Measurements from ENCODE around the gene ZMYND15. TPM values are rescaled to one million over a fixed set of nuclear protein-coding genes. Genes with fewer than 3 reads are reported as not detected.

ZMYND15 gene
- total RNA-seq, 5 donors from 2014 or later (not counting 1 experiment from before 2014, with no cell fraction given): 0.29 to 1.4 (median 0.44) TPM

DNA sequence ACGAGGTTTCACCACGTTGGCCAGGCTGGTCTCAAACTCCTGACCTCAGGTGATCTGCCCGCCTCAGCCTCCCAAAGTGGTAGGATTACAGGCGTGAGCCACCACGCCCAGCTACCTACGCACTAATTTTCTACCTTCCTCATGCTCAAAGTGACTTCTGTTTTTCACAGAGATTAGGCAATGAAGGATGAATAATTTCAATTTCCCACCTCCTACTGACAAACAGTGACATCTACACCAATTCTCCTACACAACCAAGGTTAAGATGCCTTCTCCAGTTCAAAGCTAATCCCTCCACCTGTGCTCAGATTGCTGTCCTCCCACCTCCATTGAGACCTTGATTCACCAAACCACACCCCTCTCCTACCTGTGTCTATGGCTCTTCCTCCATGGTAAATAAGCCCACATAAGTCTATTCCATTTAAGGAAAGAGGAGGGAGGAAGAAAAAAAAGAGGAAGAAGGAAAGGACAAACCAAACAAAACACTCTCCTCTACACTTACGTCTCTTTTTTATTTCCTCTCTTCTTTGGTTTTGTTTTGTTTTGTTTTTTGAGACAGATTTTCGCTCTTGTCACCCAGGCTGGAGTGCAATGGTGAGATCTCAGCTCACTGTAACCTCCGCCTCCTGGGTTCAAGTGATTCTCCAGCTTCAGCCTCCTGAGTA, 13.9 kb upstream of the ZMYND15 start:
- Mint-ChIP-seq H3K4me1 (peaks cover 3 to 11% (median 9%) of the 10 kb centered on the region in 3 donors), H3K36me3 (peaks cover 8% of the 10 kb centered on the region), H3K9me3 (no peaks in the 10 kb centered on the region), H3K27ac (peak overlapping the region in 1 of 2 donors; percentile 61), H3K4me3 (no peak overlapping the region), H3K27me3 (no peaks in the 10 kb centered on the region)
- peaks cover 0 to 9% of the 10 kb centered on the region in 2 experiments for H3K4me1 ChIP-seq (ENCODE audit: control insufficient read depth in 1 of 2, extremely low read depth in 1 of 2, insufficient read depth in 2 of 2, low read length in 2 of 2)
- POLR2A ChIA-PET: interaction anchor here in 1 of 2 donors (1.0 kb wide), 1 partner anchor 10 kb away, joined by 5 read pairs; no protein-coding TSS in a partner anchor
- H3K36me3 ChIP-seq (ENCODE audit: control insufficient read depth in 2 of 2, extremely low read depth in 1 of 2, insufficient read depth in 1 of 2, low read length in 1 of 2): peaks cover 2 to 10% of the 10 kb centered on the region in 2 donors
- ATAC-seq (replicated peaks in 1 of 4) (no peak), DNase-seq (no peak)
- CTCF ChIA-PET: interaction anchor here in 1 of 2 donors (0.6 kb wide), 1 partner anchor 116 kb away, joined by 3 read pairs; no protein-coding TSS in a partner anchor
- no peaks in the 10 kb centered on the region for H3K27me3 ChIP-seq (replicated peaks in 1 of 2; ENCODE audit: control insufficient read depth in 2 of 2, extremely low read depth in 1 of 2, insufficient read depth in 2 of 2, low read length in 1 of 2)
- H3K9me3 ChIP-seq: no peaks in the 10 kb centered on the region
- no peak overlapping the region for H3K4me3 ChIP-seq (ENCODE audit: control insufficient read depth in 1 of 2, extremely low read depth in 1 of 2, low read length in 1 of 2)
- H3K27ac ChIP-seq (ENCODE audit: low read length): no peak overlapping the region
- WGBS (ENCODE audit: insufficient coverage): 78% methylated on average over 4 of the region's 9 CpGs

- DNase-seq: no peak
- H3K4me1 ChIP-seq (ENCODE audit: control insufficient read depth in 1 of 2, extremely low read depth in 1 of 2, insufficient read depth in 2 of 2, low read length in 2 of 2): peaks cover 2 to 21% of the 10 kb centered on the region in 2 experiments
- WGBS (ENCODE audit: insufficient coverage): 50% methylated on average over 1 of the region's 3 CpGs
- H3K27ac ChIP-seq (ENCODE audit: low read length): no peak overlapping the region
- no peaks in the 10 kb centered on the region for H3K27me3 Mint-ChIP-seq
- H3K4me3 Mint-ChIP-seq: no peak overlapping the region
- ATAC-seq (replicated peaks in 1 of 4): no peak
- ChIA-PET POLR2A (interaction anchor here in 1 of 2 donors (0.7 kb wide), 1 partner anchor 164 kb away, joined by 3 read pairs; no protein-coding TSS in a partner anchor), CTCF (no interaction called here)
- no peaks in the 10 kb centered on the region for H3K9me3 ChIP-seq
- H3K27ac Mint-ChIP-seq: no peak overlapping the region
- no peaks in the 10 kb centered on the region for H3K36me3 Mint-ChIP-seq
- no peaks in the 10 kb centered on the region for H3K36me3 ChIP-seq (ENCODE audit: control insufficient read depth in 2 of 2, extremely low read depth in 1 of 2, insufficient read depth in 1 of 2, low read length in 1 of 2)
- peaks cover 21 to 24% (median 22%) of the 10 kb centered on the region in 3 donors for H3K4me1 Mint-ChIP-seq
- H3K27me3 ChIP-seq (replicated peaks in 1 of 2; ENCODE audit: control insufficient read depth in 2 of 2, extremely low read depth in 1 of 2, insufficient read depth in 2 of 2, low read length in 1 of 2): no peaks in the 10 kb centered on the region
- H3K9me3 Mint-ChIP-seq: no peaks in the 10 kb centered on the region
- H3K4me3 ChIP-seq (ENCODE audit: control insufficient read depth in 1 of 2, extremely low read depth in 1 of 2, low read length in 1 of 2): no peak overlapping the region
Observed at GRCh38 chr17:4728124-4728523, 11.5 kb upstream of the ZMYND15 start.

DNA sequence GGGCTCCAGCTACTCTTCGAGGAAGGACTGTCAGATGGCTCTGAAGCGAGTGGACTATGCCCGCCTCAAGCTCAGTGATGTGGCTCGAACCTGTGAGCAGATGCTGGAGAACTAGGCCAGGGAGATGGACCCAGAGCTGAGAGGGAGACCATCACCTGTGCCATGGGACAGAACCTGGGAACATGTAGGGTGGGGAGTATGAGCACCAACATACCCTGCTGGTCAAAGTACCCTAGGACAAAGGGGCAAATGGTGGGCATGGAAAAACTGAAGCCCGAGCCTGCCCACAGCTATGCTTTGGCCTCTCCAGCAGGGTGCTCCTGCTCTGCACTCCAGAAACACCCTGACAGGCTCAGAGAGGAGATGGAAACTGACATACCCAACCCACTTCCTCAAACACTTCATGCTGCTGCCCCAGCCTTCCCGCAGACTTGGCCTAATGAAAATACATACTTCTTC, 6.5 kb upstream of the ZMYND15 start:
- Histone ChIP-seq H3K36me3 (ENCODE audit: control insufficient read depth in 2 of 2, extremely low read depth in 1 of 2, insufficient read depth in 1 of 2, low read length in 1 of 2) (no peaks in the 10 kb centered on the region), H3K4me1 (ENCODE audit: control insufficient read depth in 1 of 2, extremely low read depth in 1 of 2, insufficient read depth in 2 of 2, low read length in 2 of 2) (peaks cover 3 to 21% of the 10 kb centered on the region in 2 experiments), H3K27me3 (replicated peaks in 1 of 2; ENCODE audit: control insufficient read depth in 2 of 2, extremely low read depth in 1 of 2, insufficient read depth in 2 of 2, low read length in 1 of 2) (peaks cover 0 to 2% of the 10 kb centered on the region in 2 experiments), H3K27ac (ENCODE audit: low read length) (no peak overlapping the region), H3K9me3 (no peaks in the 10 kb centered on the region), H3K4me3 (ENCODE audit: control insufficient read depth in 1 of 2, extremely low read depth in 1 of 2, low read length in 1 of 2) (no peak overlapping the region)
- 79% methylated on average over 5 of the region's 6 CpGs for WGBS (ENCODE audit: insufficient coverage)
- H3K27me3 Mint-ChIP-seq: no peaks in the 10 kb centered on the region
- DNase-seq: peak in 1 of 35 experiments; percentile 39
- ChIA-PET CTCF (interaction anchor here in 1 of 2 donors (0.8 kb wide), 2 partner anchors 23 to 57 kb away, joined by 3 read pairs; partner anchors contain the start of gene ARRB2), POLR2A (interaction anchor here in 1 of 2 donors (0.5 kb wide), 1 partner anchor 159 kb away, joined by 3 read pairs; no protein-coding TSS in a partner anchor)
- H3K4me1 Mint-ChIP-seq: peaks cover 22 to 37% (median 22%) of the 10 kb centered on the region in 3 donors
- no peaks in the 10 kb centered on the region for H3K36me3 Mint-ChIP-seq
- H3K27ac Mint-ChIP-seq: no peak overlapping the region
- H3K4me3 Mint-ChIP-seq: peak overlapping the region in 2 of 3 donors; percentile 20 to 53
- H3K9me3 Mint-ChIP-seq: no peaks in the 10 kb centered on the region
- ATAC-seq (replicated peaks in 1 of 4): no peak

GRCh38 chr17:4734857-4735475, 4.7 kb upstream of the ZMYND15 start:
- Histone ChIP-seq H3K4me1 (ENCODE audit: control insufficient read depth in 1 of 2, extremely low read depth in 1 of 2, insufficient read depth in 2 of 2, low read length in 2 of 2) (peaks cover 5 to 38% of the 10 kb centered on the region in 2 experiments), H3K36me3 (ENCODE audit: control insufficient read depth in 2 of 2, extremely low read depth in 1 of 2, insufficient read depth in 1 of 2, low read length in 1 of 2) (no peaks in the 10 kb centered on the region), H3K4me3 (ENCODE audit: control insufficient read depth in 1 of 2, extremely low read depth in 1 of 2, low read length in 1 of 2) (no peak overlapping the region), H3K27ac (ENCODE audit: low read length) (no peak overlapping the region), H3K27me3 (replicated peaks in 1 of 2; ENCODE audit: control insufficient read depth in 2 of 2, extremely low read depth in 1 of 2, insufficient read depth in 2 of 2, low read length in 1 of 2) (peaks cover 7 to 15% of the 10 kb centered on the region in 2 experiments), H3K9me3 (no peaks in the 10 kb centered on the region)
- DNase-seq (no peak), ATAC-seq (replicated peaks in 1 of 4) (no peak)
- Mint-ChIP-seq H3K4me3 (no peak overlapping the region), H3K27ac (no peak overlapping the region), H3K9me3 (no peaks in the 10 kb centered on the region), H3K27me3 (peaks cover 0 to 2% of the 10 kb centered on the region in 2 donors), H3K4me1 (peaks cover 30 to 46% (median 32%) of the 10 kb centered on the region in 3 donors), H3K36me3 (no peaks in the 10 kb centered on the region)
- CTCF ChIA-PET: no interaction called here
- POLR2A ChIA-PET: no interaction called here
- 94% methylated on average over 7 of the region's 8 CpGs for WGBS (ENCODE audit: insufficient coverage)

- Mint-ChIP-seq H3K4me1 (peaks cover 29 to 46% (median 31%) of the 10 kb centered on the region in 3 donors), H3K9me3 (no peaks in the 10 kb centered on the region), H3K36me3 (no peaks in the 10 kb centered on the region), H3K27ac (peak overlapping the region in 1 of 2 donors; percentile 55), H3K27me3 (peaks cover 4 to 9% of the 10 kb centered on the region in 2 donors), H3K4me3 (no peak overlapping the region)
- Histone ChIP-seq H3K4me3 (ENCODE audit: control insufficient read depth in 1 of 2, extremely low read depth in 1 of 2, low read length in 1 of 2) (no peak overlapping the region), H3K27me3 (replicated peaks in 1 of 2; ENCODE audit: control insufficient read depth in 2 of 2, extremely low read depth in 1 of 2, insufficient read depth in 2 of 2, low read length in 1 of 2) (peaks cover 7 to 26% of the 10 kb centered on the region in 2 experiments), H3K36me3 (ENCODE audit: control insufficient read depth in 2 of 2, extremely low read depth in 1 of 2, insufficient read depth in 1 of 2, low read length in 1 of 2) (no peaks in the 10 kb centered on the region), H3K9me3 (no peaks in the 10 kb centered on the region), H3K27ac (ENCODE audit: low read length) (no peak overlapping the region), H3K4me1 (ENCODE audit: control insufficient read depth in 1 of 2, extremely low read depth in 1 of 2, insufficient read depth in 2 of 2, low read length in 2 of 2) (peaks cover 5 to 38% of the 10 kb centered on the region in 2 experiments)
- ATAC-seq (replicated peaks in 1 of 4) (no peak), DNase-seq (peak in 1 of 35 experiments; percentile 20)
- WGBS (ENCODE audit: insufficient coverage): 41% methylated on average over 4 of the region's 9 CpGs
- ChIA-PET POLR2A (interaction anchor here in 1 of 2 donors (0.7 kb wide), 1 partner anchor 10 kb away, joined by 5 read pairs; no protein-coding TSS in a partner anchor), CTCF (interaction anchor here in 1 of 2 donors (0.8 kb wide), 1 partner anchor 20 kb away, joined by 3 read pairs; no protein-coding TSS in a partner anchor)
Observed at GRCh38 chr17:4735876-4736651, 3.6 kb upstream of the ZMYND15 start.

All from T-cell (primary cell).